Measurements from ENCODE around the gene NOC2L. TPM values are rescaled to one million over a fixed set of nuclear protein-coding genes. Genes with fewer than 3 reads are reported as not detected.

The NOC2L gene
- 10 to 100 TPM; 83.5 to 97.3 TPM for total RNA-seq
- polyA plus RNA-seq (2013, experiment 1 of 2) = 62.0 TPM
- 55.3 TPM for polyA plus RNA-seq (2013, experiment 2 of 2)
- long read RNA-seq, experiment 1, partial matches to known transcripts = 13 of 26 reads
- long read RNA-seq, experiment 1, other reads (novel, unspliced or antisense) = 11 of 26 reads
- long read RNA-seq, experiment 2, transcript NOC2L-201 (19 exons, 2,790 nt) = major isoform, 157 of 389 reads
- long read RNA-seq, experiment 2, partial matches to known transcripts = 20 of 389 reads
- long read RNA-seq, experiment 2, other reads (novel, unspliced or antisense) = 211 of 389 reads
- long read RNA-seq, experiment 3, transcript NOC2L-201 (19 exons, 2,790 nt) = major isoform, 802 of 1,429 reads
- long read RNA-seq, experiment 3, partial matches to known transcripts = 43 of 1,429 reads
- long read RNA-seq, experiment 3, other reads (novel, unspliced or antisense) = 583 of 1,429 reads
- long read RNA-seq, experiment 4, transcript NOC2L-202 (2 exons, 878 nt) = major isoform, 13 of 29 reads
- long read RNA-seq, experiment 4, partial matches to known transcripts = 6 of 29 reads
- long read RNA-seq, experiment 4, other reads (novel, unspliced or antisense) = 6 of 29 reads

DNA sequence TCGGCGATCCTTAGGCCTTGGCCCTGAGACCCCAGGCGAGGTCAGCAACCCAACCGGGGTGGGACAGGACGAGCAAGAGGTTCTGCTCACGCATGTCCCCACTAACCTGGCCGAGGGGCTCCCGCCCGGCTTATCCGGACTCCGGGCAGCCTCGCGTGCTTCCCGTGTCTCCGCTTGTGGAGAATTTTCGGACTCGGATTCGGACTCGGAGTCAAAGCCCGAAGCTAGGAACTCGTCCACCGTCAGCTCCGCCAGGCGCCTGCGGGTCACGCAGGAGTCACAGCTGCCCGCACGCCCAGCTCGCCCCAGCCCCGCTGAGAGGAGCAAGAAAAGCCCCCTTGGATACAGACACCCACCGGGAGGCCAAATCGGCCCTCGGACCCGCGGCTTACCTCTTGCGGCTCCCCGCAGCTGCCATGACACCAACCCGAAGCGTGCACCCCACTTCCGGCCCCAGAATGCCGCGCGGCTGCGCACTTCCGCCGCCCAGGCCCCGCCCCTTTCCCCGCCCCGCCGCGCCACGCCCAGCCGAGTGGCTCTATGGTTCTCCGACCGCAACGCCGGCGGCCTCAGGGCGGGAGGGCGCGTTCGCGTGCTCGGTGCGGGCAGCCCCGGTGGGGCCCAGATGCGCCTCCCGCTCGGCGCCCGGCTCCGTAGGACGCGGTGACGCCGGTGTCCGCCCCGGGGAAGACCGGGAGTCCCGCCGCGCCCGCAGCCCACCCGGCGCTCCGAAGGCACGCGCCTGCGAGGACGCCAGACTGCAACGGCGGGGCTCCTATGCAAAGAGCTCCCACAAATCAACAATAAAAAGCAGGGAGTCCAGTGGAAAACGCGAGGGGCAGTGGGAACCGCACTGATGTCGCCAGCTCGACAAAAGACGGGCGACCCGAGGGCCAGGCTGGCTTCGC is at the start of gene NOC2L:
Gene NOC2L (minus strand): TSS at position 434 of the 908 bp plus-strand sequence. CDS start 16 bp downstream, at position 418.
- H3K4me1 Mint-ChIP-seq = peaks cover 8% of the 10 kb centered on the region
- no peak within 1 kb of the TSS for H3K27ac ChIP-seq (ENCODE audit: low read depth, low read length)

DNA sequence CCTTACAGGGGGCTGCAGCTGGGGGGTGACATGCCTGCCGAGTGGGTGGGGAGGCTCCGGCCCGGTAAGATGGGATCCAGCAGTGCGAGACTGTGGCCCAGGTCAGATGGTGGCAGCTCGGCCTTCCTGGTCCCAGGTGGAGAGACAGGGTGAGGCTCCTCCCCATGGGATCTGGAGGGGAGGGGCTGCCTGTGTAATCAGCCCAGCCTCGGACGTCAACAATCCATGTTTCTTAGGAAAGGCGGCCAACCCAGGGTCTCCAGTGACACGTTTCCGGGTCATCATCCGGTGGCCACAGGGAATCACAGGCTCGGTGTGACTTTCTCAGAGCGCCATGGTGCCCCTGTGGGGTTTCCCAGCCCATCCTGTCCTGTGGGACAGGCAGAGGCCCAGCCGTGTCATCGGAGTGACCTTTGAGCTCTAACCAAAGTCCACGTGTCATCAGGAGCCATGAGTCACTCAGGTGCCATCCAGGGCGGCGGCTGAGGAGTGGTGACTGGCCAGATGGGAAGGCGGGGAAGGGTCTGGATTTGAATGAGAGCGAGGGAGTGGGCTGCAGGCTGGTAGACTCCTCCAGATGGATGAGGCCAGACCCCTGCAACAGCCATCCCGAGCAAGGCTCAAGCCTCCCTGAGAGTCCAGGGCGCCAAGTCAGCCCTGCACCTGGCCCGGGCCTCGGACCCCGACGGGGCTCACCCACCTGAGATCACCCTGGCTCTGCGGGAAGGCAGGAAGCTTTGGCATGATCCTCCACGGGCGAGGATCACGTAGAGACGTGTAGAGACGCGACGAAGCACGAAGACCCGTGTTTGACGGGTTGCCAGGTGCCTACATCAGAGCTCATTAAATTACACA is 47.5 kb upstream of the NOC2L start:
- peaks cover 42% of the 10 kb centered on the region for H3K27me3 Mint-ChIP-seq (ENCODE audit: insufficient read depth)
- H3K4me1 ChIP-seq (ENCODE audit: control insufficient read depth, insufficient read depth, low read length) = peaks cover 27% of the 10 kb centered on the region
- WGBS, 2 experiments (ENCODE audit: insufficient coverage in 1 of 2, insufficient read length in 1 of 2) = 89 to 91% methylated on average over 35 to 37 of the region's 37 CpGs
- H3K4me1 Mint-ChIP-seq = peaks cover 29% of the 10 kb centered on the region
- H3K4me3 Mint-ChIP-seq = peak overlapping the region; percentile 26
- H3K9me3 Mint-ChIP-seq = no peaks in the 10 kb centered on the region
- no peak overlapping the region for H3K9ac ChIP-seq (ENCODE audit: extremely low read depth, low read length, poor library complexity, severe bottlenecking)
- H3K27me3 ChIP-seq (ENCODE audit: control insufficient read depth, insufficient read depth, low read length, poor library complexity, severe bottlenecking) = no peaks in the 10 kb centered on the region
- no peaks in the 10 kb centered on the region for H3K36me3 Mint-ChIP-seq (ENCODE audit: low read depth)
- H3K4me3 ChIP-seq (ENCODE audit: low read length) = no peak overlapping the region
- peak overlapping the region; percentile 64 for H3K27ac Mint-ChIP-seq
- no peaks in the 10 kb centered on the region for H3K36me3 ChIP-seq (ENCODE audit: control insufficient read depth, insufficient read depth, low read length)
- no peak overlapping the region for H3K27ac ChIP-seq (ENCODE audit: low read depth, low read length)
- TF ChIP-seq, protein P1, sequence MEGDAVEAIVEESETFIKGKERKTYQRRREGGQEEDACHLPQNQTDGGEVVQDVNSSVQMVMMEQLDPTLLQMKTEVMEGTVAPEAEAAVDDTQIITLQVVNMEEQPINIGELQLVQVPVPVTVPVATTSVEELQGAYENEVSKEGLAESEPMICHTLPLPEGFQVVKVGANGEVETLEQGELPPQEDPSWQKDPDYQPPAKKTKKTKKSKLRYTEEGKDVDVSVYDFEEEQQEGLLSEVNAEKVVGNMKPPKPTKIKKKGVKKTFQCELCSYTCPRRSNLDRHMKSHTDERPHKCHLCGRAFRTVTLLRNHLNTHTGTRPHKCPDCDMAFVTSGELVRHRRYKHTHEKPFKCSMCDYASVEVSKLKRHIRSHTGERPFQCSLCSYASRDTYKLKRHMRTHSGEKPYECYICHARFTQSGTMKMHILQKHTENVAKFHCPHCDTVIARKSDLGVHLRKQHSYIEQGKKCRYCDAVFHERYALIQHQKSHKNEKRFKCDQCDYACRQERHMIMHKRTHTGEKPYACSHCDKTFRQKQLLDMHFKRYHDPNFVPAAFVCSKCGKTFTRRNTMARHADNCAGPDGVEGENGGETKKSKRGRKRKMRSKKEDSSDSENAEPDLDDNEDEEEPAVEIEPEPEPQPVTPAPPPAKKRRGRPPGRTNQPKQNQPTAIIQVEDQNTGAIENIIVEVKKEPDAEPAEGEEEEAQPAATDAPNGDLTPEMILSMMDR (conservative IDR thresholded peaks at IDR 0.05) = no peak
- peak; percentile 71 for DNase-seq
- H3K9me3 ChIP-seq (ENCODE audit: control insufficient read depth, low read length) = no peaks in the 10 kb centered on the region

More for the DNA sequence above, at the start of gene NOC2L:
- Mint-ChIP-seq H3K27ac (peak within 1 kb of the TSS; percentile 62), H3K9me3 (no peaks in the 10 kb centered on the region), H3K4me3 (peak within 1 kb of the TSS; percentile 79), H3K36me3 (ENCODE audit: low read depth) (peaks cover 33% of the 10 kb centered on the region), H3K27me3 (ENCODE audit: insufficient read depth) (peaks cover 11% of the 10 kb centered on the region)
- peaks cover 32% of the 10 kb centered on the region for H3K36me3 ChIP-seq (ENCODE audit: control insufficient read depth, insufficient read depth, low read length)
- H3K4me1 ChIP-seq (ENCODE audit: control insufficient read depth, insufficient read depth, low read length) = no peaks in the 10 kb centered on the region
- DNase-seq = peak; percentile 98
- peaks cover 12% of the 10 kb centered on the region for H3K27me3 ChIP-seq (ENCODE audit: control insufficient read depth, insufficient read depth, low read length, poor library complexity, severe bottlenecking)
- peak within 1 kb of the TSS; percentile 84 for H3K4me3 ChIP-seq (ENCODE audit: low read length)
- peak within 1 kb of the TSS; percentile 90 for H3K9ac ChIP-seq (ENCODE audit: extremely low read depth, low read length, poor library complexity, severe bottlenecking)
- no peaks in the 10 kb centered on the region for H3K9me3 ChIP-seq (ENCODE audit: control insufficient read depth, low read length)
- TF ChIP-seq, protein P1 (conservative IDR thresholded peaks at IDR 0.05) = no peak
- 6 to 7% methylated on average over 30 to 101 of the region's 101 CpGs for WGBS, 2 experiments (ENCODE audit: insufficient coverage in 1 of 2, insufficient read length in 1 of 2)
